Activated T-helper 9 cell treated with anti-CD3 and anti-CD28 coated beads, Interleukin-2, amount 50 U/mL, for 16 hours (primary cell): ENCODE results near the gene RPL28.

ENCODE experiments used
- DNase-seq: peaks from one replicate; pipeline ENCODE4 v3.0.0-alpha.2; 2020; ENCODE audit warnings: low read depth

The RPL28 gene

GRCh38 chr19:55373306-55373992 is 12.3 kb upstream of the RPL28 start:
- no peak for DNase-seq

- DNase-seq = no peak
Observed at GRCh38 chr19:55373993-55374757, 11.6 kb upstream of the RPL28 start.

- no peak for DNase-seq
Observed at GRCh38 chr19:55376241-55376933, 9.3 kb upstream of the RPL28 start, which contains the start of gene TMEM190. TMEM190 (plus strand) TSS chr19:55376826; CDS start chr19:55376854, 28 bp downstream.

- DNase-seq = no peak
Observed at GRCh38 chr19:55377356-55378131, 8.2 kb upstream of the RPL28 start.

- DNase-seq = no peak
Observed at GRCh38 chr19:55379174-55379573, 6.6 kb upstream of the RPL28 start.

GRCh38 chr19:55382013-55382412 is 3.7 kb upstream of the RPL28 start:
- no peak for DNase-seq

- no peak for DNase-seq
Observed at GRCh38 chr19:55382522-55383054, 3.1 kb upstream of the RPL28 start.

- DNase-seq = peak; percentile 13
Observed at GRCh38 chr19:55383279-55384130, 2.2 kb upstream of the RPL28 start.

- DNase-seq = peak; percentile 16
Observed at GRCh38 chr19:55384131-55384919, 1.4 kb upstream of the RPL28 start, which contains the start of gene TMEM238. TMEM238 (minus strand) TSS chr19:55384292; CDS start chr19:55384259, 33 bp downstream.

- DNase-seq = peak; percentile 89
Observed at GRCh38 chr19:55384920-55385723, 610 bp upstream of the RPL28 start.

- DNase-seq = peak; percentile 22
Observed at GRCh38 chr19:55386493-55386971, 800 bp downstream of the RPL28 start.

- no peak for DNase-seq
Observed at GRCh38 chr19:55387736-55388497, 2.2 kb downstream of the RPL28 start.

- no peak for DNase-seq
Observed at GRCh38 chr19:55389386-55390317, 3.9 kb downstream of the RPL28 start.

- DNase-seq = no peak
Observed at GRCh38 chr19:55390461-55390880, 4.7 kb downstream of the RPL28 start.

GRCh38 chr19:55391191-55391670 is 5.5 kb downstream of the RPL28 start:
- DNase-seq = no peak

- no peak for DNase-seq
Observed at GRCh38 chr19:55391702-55392615, 6.2 kb downstream of the RPL28 start.
